HepG2 (cell line): ENCODE results near the gene SREBF1. TPM values are rescaled to one million over a fixed set of nuclear protein-coding genes. Genes with fewer than 3 reads are reported as not detected.
A peak's percentile ranks its signal among the peaks of the same experiment; 100 is the strongest.

ENCODE experiments used
- ATF2 ChIP-seq: sonication (generic); formaldehyde crosslinking; IDR thresholded peaks from 2 replicates; pipeline ENCODE4 v1.4.0; 2020; ENCODE audit warnings: missing genetic modification reagents
- DBP ChIP-seq: sonication (generic); formaldehyde crosslinking; IDR thresholded peaks from 2 replicates; pipeline ENCODE4 v1.4.0; 2020; ENCODE audit warnings: missing genetic modification reagents; ENCODE audit errors: not compliant biosample characterization
- HOXA3 ChIP-seq: sonication (generic); formaldehyde crosslinking; IDR thresholded peaks from 2 replicates; pipeline ENCODE4 v1.5.0; 2020; ENCODE audit warnings: missing genetic modification reagents
- POLR2AphosphoS5 ChIP-seq: IDR thresholded peaks from 2 replicates; pipeline ENCODE4 v1.6.1; 2012; ENCODE audit warnings: low read depth, low read length
- RAD51 ChIP-seq: fragments of 450-650 bp; IDR thresholded peaks from 2 replicates; pipeline ENCODE4 v1.6.1; 2016; ENCODE audit warnings: borderline replicate concordance
- RNF2 ChIP-seq: fragments of 450-650 bp; conservative IDR thresholded peaks from 2 replicates; pipeline ENCODE4 v1.6.1; 2016; ENCODE audit warnings: low read depth
- RXRA ChIP-seq: sonication (generic); formaldehyde crosslinking; IDR thresholded peaks from 2 replicates; pipeline ENCODE4 v1.5.1; 2020; ENCODE audit warnings: missing genetic modification reagents
- SRSF9 ChIP-seq: fragments of 200-400 bp; formaldehyde crosslinking; IDR thresholded peaks from 2 replicates; pipeline ENCODE4 v1.6.1; 2018; ENCODE audit warnings: borderline replicate concordance, mild to moderate bottlenecking, low read depth, low read length; ENCODE audit not compliant: insufficient read depth, poor library complexity, severe bottlenecking
- TFDP1 ChIP-seq: IDR thresholded peaks from 2 replicates; pipeline ENCODE4 v1.6.1; 2016; ENCODE audit warnings: missing compliant biosample characterization, missing genetic modification reagents, borderline replicate concordance
- TOE1 ChIP-seq: sonication (generic); formaldehyde crosslinking; IDR thresholded peaks from 2 replicates; pipeline ENCODE4 v1.4.0; 2020; ENCODE audit warnings: mild to moderate bottlenecking, missing genetic modification reagents
- TOPORS ChIP-seq: sonication (generic); formaldehyde crosslinking; IDR thresholded peaks from 2 replicates; pipeline ENCODE4 v1.8.0; 2023; ENCODE audit warnings: mild to moderate bottlenecking, missing genetic modification reagents
- ZFAT ChIP-seq: sonication (generic); formaldehyde crosslinking; conservative IDR thresholded peaks from 2 replicates; pipeline ENCODE4 v1.8.1; 2023; ENCODE audit warnings: missing genetic modification reagents, inconsistent platforms
- ZFP82 ChIP-seq: sonication (generic); formaldehyde crosslinking; IDR thresholded peaks from 2 replicates; pipeline ENCODE4 v1.5.1; 2020; ENCODE audit warnings: mild to moderate bottlenecking, missing genetic modification reagents, borderline replicate concordance
- ZFP90 ChIP-seq: sonication (generic); formaldehyde crosslinking; IDR thresholded peaks from 2 replicates; pipeline ENCODE4 v1.8.0; 2022; ENCODE audit warnings: missing genetic modification reagents, mild to moderate bottlenecking, inconsistent platforms, borderline replicate concordance
- ZNF10 ChIP-seq: sonication (generic); formaldehyde crosslinking; IDR thresholded peaks from 2 replicates; pipeline ENCODE4 v1.4.0; 2020; ENCODE audit warnings: mild to moderate bottlenecking, low read depth, missing genetic modification reagents, borderline replicate concordance
- ZNF18 ChIP-seq: sonication (generic); formaldehyde crosslinking; IDR thresholded peaks from 2 replicates; pipeline ENCODE4 v1.8.0; 2022; ENCODE audit warnings: mild to moderate bottlenecking, missing genetic modification reagents; ENCODE audit not compliant: insufficient replicate concordance
- ZNF230 ChIP-seq: sonication (generic); formaldehyde crosslinking; IDR thresholded peaks from 2 replicates; pipeline ENCODE4 v1.4.0; 2020; ENCODE audit warnings: mild to moderate bottlenecking, missing genetic modification reagents
- ZNF280B ChIP-seq: sonication (generic); formaldehyde crosslinking; IDR thresholded peaks from 2 replicates; pipeline ENCODE4 v1.5.0; 2020; ENCODE audit warnings: missing genetic modification reagents, mild to moderate bottlenecking, borderline replicate concordance
- ZNF597 ChIP-seq: sonication (generic); formaldehyde crosslinking; IDR thresholded peaks from 2 replicates; pipeline ENCODE4 v1.5.0; 2020; ENCODE audit warnings: missing genetic modification reagents
- ZNF781 ChIP-seq: sonication (generic); formaldehyde crosslinking; IDR thresholded peaks from 2 replicates; pipeline ENCODE4 v1.5.1; 2020; ENCODE audit warnings: borderline replicate concordance, mild to moderate bottlenecking, missing genetic modification reagents; ENCODE audit errors: not compliant biosample characterization
- ZNF792 ChIP-seq: IDR thresholded peaks from 2 replicates; pipeline ENCODE4 v1.6.1; 2016
- ZSCAN25 ChIP-seq: sonication (generic); formaldehyde crosslinking; IDR thresholded peaks from 2 replicates; pipeline ENCODE4 v1.8.0; 2022; ENCODE audit warnings: mild to moderate bottlenecking, missing genetic modification reagents
- polyA plus RNA-seq, 8 experiments: library from polyadenylated mRNA; depleted of rRNA in 3 of 8; stranded (reverse) in 7 of 8; unstranded in 1 of 8; fragments of >200 nt; fragmentation: Illumina TruSeq in 4 of 8; extraction: Trizol in 4 of 8; gene quantifications; 2 replicates each; pipeline versions ENCODE4 v1.2.1 to v1.2.3, GENCODE V29; 2011 to 2016; ENCODE audit warnings: low read depth in 4 of 8, missing spikeins in 1 of 8, mixed read lengths in 1 of 8; ENCODE audit not compliant: insufficient read depth in 1 of 8
- total RNA-seq, 5 experiments: library from RNA; depleted of rRNA; stranded (reverse); fragments of >200 nt; fragmentation: Illumina TruSeq; extraction: Trizol; gene quantifications; 2 replicates each; pipeline ENCODE4 v1.2.3, GENCODE V29; 2016; ENCODE audit warnings: low read depth in 1 of 5

The SREBF1 gene
- total and polyA plus RNA-seq, 2 of the 13 experiments (the other 11 are each of a cell fraction or from before 2014, with no cell fraction given) = 34.3 to 38.0 TPM

- peak; percentile 86; the same call in 1 of the 2 replicates for TF ChIP-seq ATF2 (CRISPR knock-in tag)
- no peak for TF ChIP-seq ZNF781 (CRISPR knock-in tag)
- TF ChIP-seq ZNF18 (CRISPR knock-in tag) = no peak
- TF ChIP-seq RAD51 = no peak
- no peak for TF ChIP-seq RNF2
- peak; percentile 38; the same call in 1 of the 2 replicates for TF ChIP-seq ZNF280B (CRISPR knock-in tag)
- no peak for TF ChIP-seq ZNF10 (CRISPR knock-in tag)
- TF ChIP-seq ZFP82 (CRISPR knock-in tag) = no peak
- peak; percentile 26; the same call in 1 of the 2 replicates for TF ChIP-seq ZSCAN25 (CRISPR knock-in tag)
- 0 out of 2 replicates have a peak, but pooled peaks have one; percentile 19 for TF ChIP-seq ZNF230 (CRISPR knock-in tag)
- peak; percentile 86; the same call in 1 of the 2 replicates for TF ChIP-seq TFDP1 (CRISPR knock-in tag)
- peak; percentile 33; the same call in 1 of the 2 replicates for TF ChIP-seq POLR2AphosphoS5
- TF ChIP-seq ZNF792 (CRISPR knock-in tag) = peak; percentile 93; the same call in 1 of the 2 replicates
- no peak for TF ChIP-seq ZFP90 (CRISPR knock-in tag)
- TF ChIP-seq TOE1 (CRISPR knock-in tag) = no peak
- TF ChIP-seq HOXA3 (CRISPR knock-in tag) = peak; percentile 94
- no peak for TF ChIP-seq ZNF597 (CRISPR knock-in tag)
- no peak for TF ChIP-seq DBP (CRISPR knock-in tag)
- TF ChIP-seq RXRA (CRISPR knock-in tag) = peak; percentile 99
- no peak for TF ChIP-seq ZFAT (CRISPR knock-in tag)
- no peak for TF ChIP-seq SRSF9
- no peak for TF ChIP-seq TOPORS (CRISPR knock-in tag)
Measured at GRCh38 chr17:17830740-17831207, 6.0 kb downstream of the SREBF1 start (continued).
